ENCODE measurements around the gene PRADC1. TPM values are rescaled to one million over a fixed set of nuclear protein-coding genes. Genes with fewer than 3 reads are reported as not detected.

Gene PRADC1
- polyA plus RNA-seq, 5 donors = 9.8 to 21.8 (median 11.8) TPM

GRCh38 chr2:73260338-73260984, 27.4 kb upstream of the PRADC1 start:
- no peak for DNase-seq

- no peak for DNase-seq
These were observed 26.8 kb upstream of the PRADC1 start for GRCh38 chr2:73259704-73260337.

DNA sequence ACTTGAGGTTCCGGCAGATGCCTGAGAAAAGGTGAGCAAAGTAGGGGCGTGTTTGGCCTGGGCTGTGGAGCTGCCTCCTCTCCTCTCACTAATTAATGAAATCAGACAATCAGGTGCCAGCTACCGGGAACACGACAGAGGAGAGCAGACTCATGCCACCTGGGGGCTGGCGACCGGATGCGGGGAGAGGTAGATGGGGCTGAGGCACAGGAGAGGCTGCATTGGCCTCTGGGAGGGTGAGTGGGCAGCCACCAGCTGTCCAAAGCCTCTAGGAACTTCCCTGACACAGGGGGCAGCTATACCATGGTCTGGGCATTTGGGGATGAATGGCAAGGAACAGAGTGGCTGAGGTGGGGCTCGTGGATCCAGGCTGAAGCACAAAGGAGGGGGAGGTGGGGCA, 26.2 kb upstream of the PRADC1 start:
- no peak for DNase-seq

GRCh38 chr2:73258913-73259215, 25.8 kb upstream of the PRADC1 start:
- DNase-seq = no peak

DNA sequence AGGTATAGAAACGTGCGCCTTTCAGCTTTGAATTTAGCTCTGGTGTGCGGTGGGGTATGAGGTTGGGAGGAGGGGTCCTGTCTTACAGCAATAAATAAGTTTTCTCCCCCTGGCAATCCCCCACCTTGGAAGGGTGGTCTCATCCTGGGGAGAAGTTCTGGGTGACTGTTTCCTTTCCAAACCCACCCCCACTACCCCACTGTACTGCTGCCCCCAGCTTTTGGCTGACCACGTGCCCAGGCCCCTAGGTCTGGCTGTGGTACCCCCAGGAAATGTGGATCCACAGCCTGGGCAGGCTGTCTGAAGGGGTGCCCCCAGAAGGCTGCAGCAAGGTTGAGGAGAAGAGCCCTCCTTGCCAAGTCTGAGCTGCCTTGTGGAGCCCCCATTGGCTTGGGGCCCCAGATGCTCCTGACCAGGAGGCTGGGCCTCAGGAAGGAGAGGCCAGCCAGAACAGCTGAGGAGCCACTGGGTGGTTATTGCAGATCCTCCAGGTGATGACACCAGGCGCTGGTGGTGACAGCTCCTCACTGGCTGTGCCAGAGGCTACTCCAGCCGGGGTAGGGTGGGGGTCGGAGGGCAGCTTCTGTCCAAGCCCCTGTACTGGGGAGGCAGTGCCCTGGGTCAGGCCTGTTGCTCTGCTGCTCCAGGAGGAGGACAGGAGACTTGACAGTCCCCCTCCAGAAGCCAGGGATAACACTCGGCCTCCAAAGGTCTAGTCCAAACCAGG, 25.3 kb upstream of the PRADC1 start:
- DNase-seq = no peak

- DNase-seq = no peak
These were observed 24.5 kb upstream of the PRADC1 start for GRCh38 chr2:73257425-73258125.

- DNase-seq = no peak
These were observed 24.0 kb upstream of the PRADC1 start for GRCh38 chr2:73257021-73257420.

- DNase-seq = no peak
These were observed 23.5 kb upstream of the PRADC1 start for GRCh38 chr2:73256618-73256922.

GRCh38 chr2:73255907-73256617, 23.0 kb upstream of the PRADC1 start:
- no peak for DNase-seq

GRCh38 chr2:73255007-73255644, 22.1 kb upstream of the PRADC1 start:
- no peak for DNase-seq

DNA sequence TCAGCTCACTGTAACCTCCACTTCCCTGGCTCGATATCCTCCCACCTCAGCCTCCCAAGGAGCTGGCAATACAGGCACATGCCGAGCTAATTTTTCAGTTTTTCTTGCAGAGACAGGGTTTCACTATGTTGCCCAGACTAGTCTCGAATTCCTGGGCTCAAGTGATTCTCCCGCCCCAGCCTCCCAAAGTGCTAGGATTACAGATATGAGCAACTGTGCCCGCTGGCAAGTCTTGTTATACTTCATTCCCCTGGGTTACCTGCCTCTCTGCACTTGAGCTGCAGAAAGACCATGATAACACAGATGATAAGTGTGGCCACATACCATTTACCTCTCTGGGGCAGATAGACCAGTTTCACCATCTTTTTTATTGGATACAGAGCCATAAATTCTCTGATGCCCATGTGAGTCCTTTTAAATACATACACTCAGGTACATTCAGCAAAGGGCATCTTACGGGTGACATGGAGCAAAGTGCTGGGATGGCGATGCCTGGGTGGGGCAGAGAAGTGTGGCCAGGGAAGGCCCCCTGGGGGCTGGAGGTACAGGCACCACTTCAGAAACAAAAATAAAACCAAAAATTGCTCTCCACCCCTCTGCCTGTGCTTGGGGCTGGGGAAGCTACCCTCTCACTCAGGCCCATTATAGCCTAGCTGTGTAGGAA, 21.4 kb upstream of the PRADC1 start:
- DNase-seq = no peak

DNA sequence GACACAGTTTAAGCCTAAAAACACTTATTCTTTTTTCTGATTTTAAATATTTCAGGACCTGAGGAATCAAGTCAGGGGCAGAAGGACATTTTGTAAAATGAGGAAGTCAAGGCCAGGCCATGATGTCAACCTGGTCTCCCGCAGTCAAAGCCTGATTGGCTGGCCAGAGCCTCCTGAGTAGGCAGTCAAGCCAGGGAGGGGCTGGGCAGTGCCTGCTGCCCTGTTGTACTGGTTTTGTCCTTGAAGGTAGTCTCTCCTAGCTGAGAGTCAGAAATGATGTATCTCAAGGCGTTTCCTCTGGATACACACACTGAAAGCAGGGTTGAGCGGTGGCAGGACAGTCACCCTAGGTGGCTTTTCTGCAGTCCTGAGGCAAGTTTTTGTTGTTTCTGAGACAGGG, 20.9 kb upstream of the PRADC1 start:
- DNase-seq = no peak

DNA sequence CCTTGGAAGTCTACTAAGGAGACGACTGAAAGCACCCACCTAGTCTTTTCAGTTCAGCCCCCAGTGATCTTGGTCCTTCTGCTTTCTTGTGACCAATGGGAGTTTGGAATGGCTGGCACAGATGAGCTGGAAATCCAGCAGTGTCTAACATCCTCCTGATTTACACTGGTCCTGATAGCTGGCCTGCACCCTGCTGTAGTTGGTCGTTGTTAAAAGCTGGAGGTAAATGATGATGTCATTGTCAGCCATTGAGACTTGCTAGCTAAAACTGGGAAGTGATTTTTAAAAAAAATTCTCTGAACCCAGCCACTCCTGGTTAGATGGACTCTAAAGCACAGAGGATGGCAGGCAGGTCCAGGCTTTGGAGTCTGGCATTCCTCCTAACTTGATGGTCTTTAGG, 20.4 kb upstream of the PRADC1 start:
- no peak for DNase-seq

DNA sequence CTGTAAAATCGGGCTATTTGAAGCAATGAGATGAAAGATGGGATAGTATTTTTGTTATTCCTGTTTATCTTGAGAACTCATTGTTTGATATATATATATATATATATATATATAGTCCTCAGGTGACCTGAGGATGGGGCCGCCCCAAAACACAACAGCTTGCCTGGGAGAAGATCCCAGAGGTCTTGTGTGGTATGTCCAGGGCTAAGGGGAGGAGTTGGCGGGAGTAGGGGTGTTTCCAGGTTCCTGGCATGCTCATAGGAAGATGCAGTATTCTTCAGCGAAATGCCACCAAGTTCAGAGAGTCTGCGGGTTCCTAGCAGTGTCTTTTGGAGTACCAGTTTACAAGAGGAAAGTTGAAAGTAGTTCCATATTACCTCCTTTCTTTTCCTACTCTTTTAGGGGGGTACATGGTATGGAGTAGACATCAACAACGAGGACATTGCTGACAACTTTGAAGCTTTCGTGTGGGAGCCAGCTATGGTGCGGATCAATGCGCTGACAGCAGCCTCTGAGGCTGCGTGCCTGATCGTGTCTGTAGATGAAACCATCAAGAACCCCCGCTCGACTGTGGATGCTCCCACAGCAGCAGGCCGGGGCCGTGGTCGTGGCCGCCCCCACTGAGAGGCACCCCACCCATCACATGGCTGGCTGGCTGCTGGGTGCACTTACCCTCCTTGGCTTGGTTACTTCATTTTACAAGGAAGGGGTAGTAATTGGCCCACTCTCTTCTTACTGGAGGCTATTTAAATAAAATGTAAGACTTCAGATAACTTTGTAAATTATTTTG, 19.4 kb upstream of the PRADC1 start:
- DNase-seq = no peak

- DNase-seq = no peak
These were observed 18.1 kb upstream of the PRADC1 start for GRCh38 chr2:73250872-73251846.

- DNase-seq = no peak
These were observed 16.6 kb upstream of the PRADC1 start for GRCh38 chr2:73249636-73250035.

- no peak for DNase-seq
These were observed 13.8 kb upstream of the PRADC1 start for GRCh38 chr2:73246850-73247249.

DNA sequence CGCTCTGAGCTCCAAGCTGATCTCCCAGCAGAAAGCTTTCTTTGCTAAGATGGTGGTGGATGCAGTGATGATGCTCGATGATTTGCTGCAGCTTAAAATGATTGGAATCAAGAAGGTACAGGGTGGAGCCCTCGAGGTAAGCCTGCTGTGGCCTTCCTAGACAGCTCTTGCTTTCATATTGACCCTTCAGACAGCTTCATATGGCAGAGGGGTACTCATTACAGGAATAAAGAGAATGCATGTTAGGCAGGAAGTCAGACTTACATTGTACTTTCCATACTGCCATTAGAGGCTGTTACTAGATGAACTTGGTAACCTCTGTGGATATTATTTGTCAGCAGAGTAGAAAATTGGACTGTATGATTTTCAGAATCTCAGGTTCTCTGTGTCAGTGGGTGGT, 11.5 kb upstream of the PRADC1 start:
- DNase-seq = no peak
